Activated CD4-positive, alpha-beta memory T cell treated with anti-CD3 and anti-CD28 coated beads for 36 hours (primary cell): ENCODE data around the gene STRAP. TPM values are rescaled to one million over a fixed set of nuclear protein-coding genes. Genes with fewer than 3 reads are reported as not detected.
A peak's percentile ranks its signal among the peaks of the same experiment; 100 is the strongest.
"Not testable (repeated sequence)": the region's sequence is repeated elsewhere in the genome, so short reads cannot be mapped to it uniquely, and the experiment has no call there.

Experiments used
- CTCF ChIA-PET: fragments of 350-600 bp; sonication (Branson Sonifier 250); formaldehyde crosslinking; loops from one replicate; lab custom pipeline; 2021; ENCODE audit warnings: antibody characterized with exemption, inconsistent platforms; lab: Charles Lee
- POLR2A ChIA-PET: fragments of 350-600 bp; sonication (Branson Sonifier 250); formaldehyde crosslinking; loops from one replicate; lab custom pipeline; 2021; ENCODE audit warnings: antibody characterized with exemption; lab: Charles Lee
- DNase-seq: peaks from one replicate; pipeline ENCODE4 v3.0.0-alpha.2; 2020
- H3K27ac Mint-ChIP-seq: one replicate; pipeline ENCODE4 v1.8.0; 2021; ENCODE audit warnings: mixed read lengths
- H3K27me3 Mint-ChIP-seq: one replicate; pipeline ENCODE4 v1.8.0; 2021; ENCODE audit warnings: mixed read lengths
- H3K36me3 Mint-ChIP-seq: one replicate; pipeline ENCODE4 v1.8.0; 2021; ENCODE audit warnings: mixed read lengths
- H3K4me1 Mint-ChIP-seq: one replicate; pipeline ENCODE4 v1.8.0; 2021; ENCODE audit warnings: low read depth, mixed read lengths
- H3K4me3 Mint-ChIP-seq: one replicate; pipeline ENCODE4 v1.8.0; 2021; ENCODE audit warnings: mild to moderate bottlenecking, mixed read lengths
- H3K9me3 Mint-ChIP-seq: one replicate; pipeline ENCODE4 v1.8.0; 2021; ENCODE audit warnings: mixed read lengths
- intact Hi-C: fragments of 100-400 bp; cut with micrococcal nuclease; formaldehyde crosslinking; loops from one replicate; pipeline ENCODE4 v1.15.1; 2023
- total RNA-seq, 2 experiments: library from RNA; stranded (reverse); gene quantifications; one replicate each; pipeline ENCODE4 v1.2.3, GENCODE V29; 2021

The STRAP gene
- total RNA-seq, 2 experiments from 2014 or later = 135 to 140 TPM

GRCh38 chr12:15897433-15897832, 15.2 kb downstream of the STRAP start:
- H3K27me3 Mint-ChIP-seq = no peaks in the 10 kb centered on the region
- H3K4me3 Mint-ChIP-seq = no peak overlapping the region
- no peaks in the 10 kb centered on the region for H3K9me3 Mint-ChIP-seq
- H3K36me3 Mint-ChIP-seq = peaks cover 36% of the 10 kb centered on the region
- POLR2A ChIA-PET = no interaction called here
- H3K4me1 Mint-ChIP-seq = no peaks in the 10 kb centered on the region
- intact Hi-C loops = no loop called here
- no peak for DNase-seq
- CTCF ChIA-PET = interaction anchor here (0.9 to 3.2 kb wide), 7 partner anchors 9 to 365 kb away, joined by 3 to 35 read pairs (median 5); partner anchors contain the start of gene DERA
- no peak overlapping the region for H3K27ac Mint-ChIP-seq

GRCh38 chr12:15899282-15899870, 17.2 kb downstream of the STRAP start:
- POLR2A ChIA-PET = no interaction called here
- no peaks in the 10 kb centered on the region for H3K9me3 Mint-ChIP-seq
- CTCF ChIA-PET = interaction anchor here (0.6 to 3.2 kb wide), 10 partner anchors 9 to 367 kb away, joined by 3 to 35 read pairs (median 4); partner anchors contain the start of genes DERA and STRAP
- no peak for DNase-seq
- peaks cover 33% of the 10 kb centered on the region for H3K36me3 Mint-ChIP-seq
- no peaks in the 10 kb centered on the region for H3K27me3 Mint-ChIP-seq
- H3K4me3 Mint-ChIP-seq = no peak overlapping the region
- peak overlapping the region; percentile 6 for H3K27ac Mint-ChIP-seq
- H3K4me1 Mint-ChIP-seq = no peaks in the 10 kb centered on the region
- intact Hi-C loops = loop anchor here (1.0 kb wide), 2 partner anchors 17 to 309 kb away; partner anchors contain the start of gene STRAP

- no peaks in the 10 kb centered on the region for H3K27me3 Mint-ChIP-seq
- no peak overlapping the region for H3K4me3 Mint-ChIP-seq
- no peaks in the 10 kb centered on the region for H3K4me1 Mint-ChIP-seq
- H3K9me3 Mint-ChIP-seq = no peaks in the 10 kb centered on the region
- H3K36me3 Mint-ChIP-seq = peaks cover 24% of the 10 kb centered on the region
- DNase-seq = no peak
- ChIA-PET CTCF (interaction anchor here (0.6 kb wide), 1 partner anchor 103 kb away, joined by 3 read pairs; no protein-coding TSS in a partner anchor), POLR2A (no interaction called here)
- H3K27ac Mint-ChIP-seq = no peak overlapping the region
- intact Hi-C loops = no loop called here
Observed at GRCh38 chr12:15904378-15904920, 22.3 kb downstream of the STRAP start.

GRCh38 chr12:15910468-15910863, 28.3 kb downstream of the STRAP start:
- H3K4me1 Mint-ChIP-seq = peaks cover 16% of the 10 kb centered on the region
- DNase-seq = no peak
- no peaks in the 10 kb centered on the region for H3K27me3 Mint-ChIP-seq
- CTCF ChIA-PET = interaction anchor here (0.8 to 2.6 kb wide), 7 partner anchors 10 to 378 kb away, joined by 3 to 35 read pairs (median 4); no protein-coding TSS in a partner anchor
- H3K9me3 Mint-ChIP-seq = no peaks in the 10 kb centered on the region
- POLR2A ChIA-PET = interaction anchor here (0.6 to 1.1 kb wide), 4 partner anchors 20 to 122 kb away, joined by 3 to 6 read pairs (median 3); partner anchors contain the start of genes EPS8 and STRAP
- intact Hi-C loops = no loop called here
- H3K36me3 Mint-ChIP-seq = no peaks in the 10 kb centered on the region
- H3K4me3 Mint-ChIP-seq = peak overlapping the region; percentile 22
- H3K27ac Mint-ChIP-seq = no peak overlapping the region

GRCh38 chr12:15910864-15911721, 28.9 kb downstream of the STRAP start, which contains the start of gene DERA:
Gene DERA, plus strand, starts transcription at chr12:15911332. Its CDS starts 52 bp downstream, at chr12:15911384.
- no peaks in the 10 kb centered on the region for H3K9me3 Mint-ChIP-seq
- H3K4me1 Mint-ChIP-seq = peaks cover 16% of the 10 kb centered on the region
- H3K4me3 Mint-ChIP-seq = peak within 1 kb of the TSS; percentile 90
- CTCF ChIA-PET = interaction anchor here (0.8 to 2.6 kb wide), 8 partner anchors 10 to 379 kb away, joined by 3 to 35 read pairs (median 4); no protein-coding TSS in a partner anchor
- DNase-seq = peak; percentile 70
- peak within 1 kb of the TSS; percentile 85 for H3K27ac Mint-ChIP-seq
- H3K36me3 Mint-ChIP-seq = no peaks in the 10 kb centered on the region
- H3K27me3 Mint-ChIP-seq = no peaks in the 10 kb centered on the region
- intact Hi-C loops = loop anchor here (1.0 kb wide), 1 partner anchor 29 kb away; the partner anchor contains the start of gene STRAP
- POLR2A ChIA-PET = interaction anchor here (0.6 to 1.1 kb wide), 4 partner anchors 19 to 122 kb away, joined by 3 to 6 read pairs (median 3); partner anchors contain the start of genes EPS8 and STRAP

GRCh38 chr12:15911931-15912330, 29.7 kb downstream of the STRAP start:
- peak overlapping the region; percentile 90 for H3K4me3 Mint-ChIP-seq
- peaks cover 16% of the 10 kb centered on the region for H3K4me1 Mint-ChIP-seq
- DNase-seq, H3K27me3 Mint-ChIP-seq, H3K36me3 Mint-ChIP-seq, POLR2A ChIA-PET, H3K9me3 Mint-ChIP-seq: not testable (repeated sequence)
- CTCF ChIA-PET = interaction anchor here (0.8 to 2.6 kb wide), 3 partner anchors 11 to 20 kb away, joined by 3 to 35 read pairs (median 11); no protein-coding TSS in a partner anchor
- intact Hi-C loops = loop anchor here (1.0 kb wide), 1 partner anchor 30 kb away; the partner anchor contains the start of gene STRAP
- H3K27ac Mint-ChIP-seq = peak overlapping the region; percentile 85

- H3K27me3 Mint-ChIP-seq, DNase-seq, H3K36me3 Mint-ChIP-seq, intact Hi-C loops, POLR2A ChIA-PET, H3K4me3 Mint-ChIP-seq, H3K9me3 Mint-ChIP-seq, H3K27ac Mint-ChIP-seq: not testable (repeated sequence)
- CTCF ChIA-PET = interaction anchor here (1.0 kb wide), 1 partner anchor 15 kb away, joined by 3 read pairs; no protein-coding TSS in a partner anchor
- H3K4me1 Mint-ChIP-seq = peaks cover 16% of the 10 kb centered on the region
Observed at GRCh38 chr12:15914131-15914530, 31.9 kb downstream of the STRAP start.

- Mint-ChIP-seq H3K9me3 (peaks cover 2% of the 10 kb centered on the region), H3K4me3 (no peak overlapping the region), H3K4me1 (no peaks in the 10 kb centered on the region), H3K27me3 (no peaks in the 10 kb centered on the region), H3K36me3 (peaks cover 3% of the 10 kb centered on the region), H3K27ac (no peak overlapping the region)
- no peak for DNase-seq
- ChIA-PET CTCF (no interaction called here), POLR2A (no interaction called here)
- intact Hi-C loops = no loop called here
Observed at GRCh38 chr12:15918066-15918465, 35.9 kb downstream of the STRAP start.

- H3K27me3 Mint-ChIP-seq = no peaks in the 10 kb centered on the region
- no peaks in the 10 kb centered on the region for H3K4me1 Mint-ChIP-seq
- no peak for DNase-seq
- intact Hi-C loops = no loop called here
- CTCF ChIA-PET = no interaction called here
- H3K36me3 Mint-ChIP-seq = peaks cover 3% of the 10 kb centered on the region
- peaks cover 2% of the 10 kb centered on the region for H3K9me3 Mint-ChIP-seq
- H3K4me3 Mint-ChIP-seq = no peak overlapping the region
- H3K27ac Mint-ChIP-seq = no peak overlapping the region
- POLR2A ChIA-PET = no interaction called here
Observed at GRCh38 chr12:15919418-15919817, 37.2 kb downstream of the STRAP start.

GRCh38 chr12:15924956-15925355, 42.8 kb downstream of the STRAP start:
- Mint-ChIP-seq H3K27ac (no peak overlapping the region), H3K36me3 (peaks cover 6% of the 10 kb centered on the region), H3K27me3 (no peaks in the 10 kb centered on the region), H3K4me3 (no peak overlapping the region), H3K4me1 (no peaks in the 10 kb centered on the region), H3K9me3 (peaks cover 2% of the 10 kb centered on the region)
- CTCF ChIA-PET = no interaction called here
- POLR2A ChIA-PET = no interaction called here
- intact Hi-C loops = no loop called here
- DNase-seq = no peak

- DNase-seq = no peak
- POLR2A ChIA-PET = no interaction called here
- no peaks in the 10 kb centered on the region for H3K27me3 Mint-ChIP-seq
- intact Hi-C loops = no loop called here
- H3K27ac Mint-ChIP-seq = no peak overlapping the region
- H3K4me3 Mint-ChIP-seq = no peak overlapping the region
- CTCF ChIA-PET = no interaction called here
- H3K4me1 Mint-ChIP-seq = peaks cover 2% of the 10 kb centered on the region
- no peaks in the 10 kb centered on the region for H3K9me3 Mint-ChIP-seq
- peaks cover 3% of the 10 kb centered on the region for H3K36me3 Mint-ChIP-seq
Observed at GRCh38 chr12:15928346-15928745, 46.2 kb downstream of the STRAP start.
